H1 (cell line): ENCODE data around the gene FAM149A.

ENCODE experiments used
- TF ChIP-seq, protein P1 (sequence below), 3 experiments: IDR thresholded peaks; 1 replicate in 2 of 3; 2 replicates in 1 of 3; pipeline versions ENCODE4 v1.5.1 to v1.6.1; 2011; ENCODE audit warnings: low read length in 3 of 3, mild to moderate bottlenecking in 3 of 3, inconsistent platforms in 2 of 3, low read depth in 1 of 3, moderate library complexity in 1 of 3; ENCODE audit not compliant: insufficient read depth in 1 of 3; ENCODE audit errors: control extremely low read depth in 1 of 3
- TF ChIP-seq, protein P2 (sequence below): IDR thresholded peaks from 2 replicates; pipeline ENCODE4 v1.6.1; 2011; ENCODE audit warnings: low read length, improper control_type of control experiment

DNA sequence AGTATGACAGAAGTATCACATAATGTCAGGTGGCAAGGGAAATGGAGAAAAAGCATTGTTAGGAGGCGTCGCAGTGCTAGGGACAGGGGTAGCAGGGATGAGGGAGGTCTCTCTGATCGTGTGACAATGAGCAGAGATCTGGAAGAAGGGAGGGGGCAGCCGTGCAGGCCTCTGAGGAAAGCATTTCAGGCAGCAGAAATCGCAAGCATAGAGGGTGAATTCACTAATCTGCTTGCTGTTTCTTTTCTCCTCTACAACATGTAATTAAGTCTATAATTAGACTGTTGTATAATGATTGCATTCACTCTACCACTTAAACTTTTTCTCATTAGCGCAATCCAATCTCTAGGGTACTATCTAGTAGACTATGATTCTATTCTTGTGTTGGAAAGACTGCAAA, 96.0 kb downstream of the FAM149A start:
- TF ChIP-seq, protein P1, sequence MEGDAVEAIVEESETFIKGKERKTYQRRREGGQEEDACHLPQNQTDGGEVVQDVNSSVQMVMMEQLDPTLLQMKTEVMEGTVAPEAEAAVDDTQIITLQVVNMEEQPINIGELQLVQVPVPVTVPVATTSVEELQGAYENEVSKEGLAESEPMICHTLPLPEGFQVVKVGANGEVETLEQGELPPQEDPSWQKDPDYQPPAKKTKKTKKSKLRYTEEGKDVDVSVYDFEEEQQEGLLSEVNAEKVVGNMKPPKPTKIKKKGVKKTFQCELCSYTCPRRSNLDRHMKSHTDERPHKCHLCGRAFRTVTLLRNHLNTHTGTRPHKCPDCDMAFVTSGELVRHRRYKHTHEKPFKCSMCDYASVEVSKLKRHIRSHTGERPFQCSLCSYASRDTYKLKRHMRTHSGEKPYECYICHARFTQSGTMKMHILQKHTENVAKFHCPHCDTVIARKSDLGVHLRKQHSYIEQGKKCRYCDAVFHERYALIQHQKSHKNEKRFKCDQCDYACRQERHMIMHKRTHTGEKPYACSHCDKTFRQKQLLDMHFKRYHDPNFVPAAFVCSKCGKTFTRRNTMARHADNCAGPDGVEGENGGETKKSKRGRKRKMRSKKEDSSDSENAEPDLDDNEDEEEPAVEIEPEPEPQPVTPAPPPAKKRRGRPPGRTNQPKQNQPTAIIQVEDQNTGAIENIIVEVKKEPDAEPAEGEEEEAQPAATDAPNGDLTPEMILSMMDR (IDR thresholded peaks at IDR 0.05; ENCODE audit: control extremely low read depth in 1 of 3, insufficient read depth in 1 of 3, low read depth in 1 of 3, low read length in 3 of 3), result no peak
- TF ChIP-seq, protein P2, sequence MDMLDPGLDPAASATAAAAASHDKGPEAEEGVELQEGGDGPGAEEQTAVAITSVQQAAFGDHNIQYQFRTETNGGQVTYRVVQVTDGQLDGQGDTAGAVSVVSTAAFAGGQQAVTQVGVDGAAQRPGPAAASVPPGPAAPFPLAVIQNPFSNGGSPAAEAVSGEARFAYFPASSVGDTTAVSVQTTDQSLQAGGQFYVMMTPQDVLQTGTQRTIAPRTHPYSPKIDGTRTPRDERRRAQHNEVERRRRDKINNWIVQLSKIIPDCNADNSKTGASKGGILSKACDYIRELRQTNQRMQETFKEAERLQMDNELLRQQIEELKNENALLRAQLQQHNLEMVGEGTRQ, result no peak
